Inferior parietal cortex (tissue), 1 donor: Measurements from ENCODE around the gene ADPRHL1.

Experiments
- DNase-seq: peaks from one replicate; pipeline ENCODE4 v3.0.0-alpha.2; 2016; ENCODE audit errors: extremely low spot score

The ADPRHL1 gene

GRCh38 chr13:113452942-113453901 is at the start of gene ADPRHL1:
Gene ADPRHL1, minus strand, starts transcription at chr13:113453488. Its CDS starts 51 bp downstream, at chr13:113453437.
- no peak for DNase-seq

- DNase-seq: no peak
Measured at GRCh38 chr13:113502686-113503085, 49.4 kb upstream of the ADPRHL1 start.

GRCh38 chr13:113500530-113501265 is 47.4 kb upstream of the ADPRHL1 start:
- no peak for DNase-seq

GRCh38 chr13:113499936-113500335 is 46.6 kb upstream of the ADPRHL1 start:
- DNase-seq: no peak

- no peak for DNase-seq
Measured at GRCh38 chr13:113498905-113499304, 45.6 kb upstream of the ADPRHL1 start.

- no peak for DNase-seq
Measured at GRCh38 chr13:113497217-113497616, 43.9 kb upstream of the ADPRHL1 start.

- no peak for DNase-seq
Measured at GRCh38 chr13:113495494-113496210, 42.4 kb upstream of the ADPRHL1 start.

- DNase-seq: peak; percentile 13
Measured at GRCh38 chr13:113493315-113493951, 40.1 kb upstream of the ADPRHL1 start.

GRCh38 chr13:113491982-113492381 is 38.7 kb upstream of the ADPRHL1 start:
- DNase-seq: no peak

- DNase-seq: no peak
Measured at GRCh38 chr13:113491418-113491883, 38.2 kb upstream of the ADPRHL1 start.

GRCh38 chr13:113490496-113491417 is 37.5 kb upstream of the ADPRHL1 start, which contains the start of gene DCUN1D2:
Gene DCUN1D2, minus strand, starts transcription at chr13:113490711. Its CDS starts 42 bp downstream, at chr13:113490669.
- peak; percentile 89 for DNase-seq

GRCh38 chr13:113489549-113490495 is 36.5 kb upstream of the ADPRHL1 start:
- DNase-seq: peak; percentile 11

GRCh38 chr13:113489171-113489548 is 35.9 kb upstream of the ADPRHL1 start:
- DNase-seq: no peak

- DNase-seq: no peak
Measured at GRCh38 chr13:113488283-113488682, 35.0 kb upstream of the ADPRHL1 start.

- DNase-seq: no peak
Measured at GRCh38 chr13:113486698-113487097, 33.4 kb upstream of the ADPRHL1 start.

- no peak for DNase-seq
Measured at GRCh38 chr13:113485545-113485944, 32.3 kb upstream of the ADPRHL1 start.

- no peak for DNase-seq
Measured at GRCh38 chr13:113483504-113484293, 30.4 kb upstream of the ADPRHL1 start.

GRCh38 chr13:113483081-113483480 is 29.8 kb upstream of the ADPRHL1 start:
- no peak for DNase-seq
